GM19468 (cell line): ENCODE results near the gene VWA8.
A peak's percentile ranks its signal among the peaks of the same experiment; 100 is the strongest.

Experiments used
- ATAC-seq: cut with Tn5 transposase; IDR thresholded peaks from one replicate; pipeline ENCODE4 v1.9.1; 2021; ENCODE audit warnings: mild to moderate bottlenecking, moderate library complexity, moderate number of reproducible peaks; ENCODE audit not compliant: unreplicated experiment; ENCODE audit errors: extremely low read depth

VWA8 gene

GRCh38 chr13:41960637-41961465, at the start of gene VWA8:
VWA8 (minus strand) TSS chr13:41961109; CDS start chr13:41961015, 94 bp downstream.
- ATAC-seq: peak; percentile 88

GRCh38 chr13:42009057-42009456, 48.1 kb upstream of the VWA8 start:
- no peak for ATAC-seq

- ATAC-seq: no peak
Observed at GRCh38 chr13:42007844-42008243, 46.9 kb upstream of the VWA8 start.

- no peak for ATAC-seq
Observed at GRCh38 chr13:42002066-42002465, 41.2 kb upstream of the VWA8 start.

GRCh38 chr13:42001580-42001979, 40.7 kb upstream of the VWA8 start:
- no peak for ATAC-seq

DNA sequence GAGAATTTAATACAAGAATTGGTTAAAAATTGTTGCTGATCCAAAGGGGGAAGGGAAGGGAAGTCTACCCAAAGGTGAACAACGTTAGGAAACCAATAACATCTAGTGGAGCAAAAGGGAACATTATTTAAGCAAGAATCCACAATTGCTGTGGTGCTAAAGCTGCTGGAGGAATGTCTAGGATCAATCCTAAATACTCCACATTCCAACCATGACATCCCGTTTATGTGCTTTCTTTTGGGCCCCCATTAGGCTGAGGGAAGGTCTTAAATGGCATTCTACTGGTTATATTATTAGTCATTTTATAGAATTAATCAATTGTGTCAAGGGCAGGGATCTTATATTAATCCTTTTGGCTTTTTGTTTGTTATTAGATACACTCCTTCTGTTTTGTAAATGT, 39.9 kb upstream of the VWA8 start:
- no peak for ATAC-seq

DNA sequence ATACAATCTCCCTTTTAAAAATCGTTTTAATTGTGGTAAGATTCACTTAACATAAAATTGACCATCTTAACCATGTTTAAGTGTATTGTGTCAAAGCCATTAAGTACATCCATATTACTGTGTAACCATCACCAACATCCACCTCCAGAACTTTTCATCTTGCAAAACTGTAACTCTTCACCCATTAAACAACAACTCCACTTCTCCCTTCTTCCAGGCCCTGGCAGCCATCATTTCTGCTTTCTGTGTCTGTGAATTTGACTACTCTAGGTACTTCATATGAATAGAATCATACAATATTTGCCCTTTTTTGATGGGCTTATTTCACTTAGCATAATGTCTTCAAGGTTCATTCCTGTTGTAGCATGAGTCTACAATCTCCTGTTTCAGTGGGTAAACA, 36.5 kb upstream of the VWA8 start:
- ATAC-seq: no peak

GRCh38 chr13:41995946-41996345, 35.0 kb upstream of the VWA8 start:
- ATAC-seq: no peak

DNA sequence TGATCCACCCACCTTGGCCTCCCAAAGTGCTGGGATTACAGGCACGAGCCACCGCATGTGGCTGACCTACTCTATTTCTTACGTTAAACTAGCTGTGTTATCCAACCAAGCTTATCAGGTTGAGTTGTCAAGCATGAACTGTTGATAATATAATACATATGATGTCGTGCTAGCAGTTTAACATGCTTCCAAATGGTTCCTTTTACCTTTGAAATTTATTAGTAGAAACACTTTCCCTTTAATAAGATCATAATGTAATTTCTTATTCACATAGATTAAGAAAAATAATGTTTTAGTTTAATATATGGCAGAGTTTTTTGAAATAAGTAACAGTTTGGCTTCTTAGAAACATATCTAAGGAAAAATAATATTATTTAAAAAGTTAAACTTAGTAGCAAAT, 34.4 kb upstream of the VWA8 start:
- ATAC-seq: no peak

DNA sequence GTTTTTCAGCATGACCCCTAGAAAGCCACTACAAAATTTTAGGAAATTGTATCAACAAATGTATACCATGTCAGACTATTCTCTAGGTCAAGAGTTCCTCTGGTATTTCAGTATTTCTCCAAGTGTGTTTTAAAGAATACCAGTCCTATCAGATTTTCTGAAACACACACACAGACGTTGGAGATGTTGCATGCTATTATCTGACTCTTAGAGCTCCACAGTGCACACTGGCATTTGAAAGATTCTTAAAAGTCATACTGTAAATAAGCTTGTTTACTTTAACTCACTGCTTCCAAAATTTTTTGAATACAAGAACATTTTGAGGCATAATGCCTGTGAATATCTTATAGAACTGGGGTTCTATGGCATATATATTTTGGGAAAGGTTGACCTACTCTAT, 33.8 kb upstream of the VWA8 start:
- no peak for ATAC-seq

DNA sequence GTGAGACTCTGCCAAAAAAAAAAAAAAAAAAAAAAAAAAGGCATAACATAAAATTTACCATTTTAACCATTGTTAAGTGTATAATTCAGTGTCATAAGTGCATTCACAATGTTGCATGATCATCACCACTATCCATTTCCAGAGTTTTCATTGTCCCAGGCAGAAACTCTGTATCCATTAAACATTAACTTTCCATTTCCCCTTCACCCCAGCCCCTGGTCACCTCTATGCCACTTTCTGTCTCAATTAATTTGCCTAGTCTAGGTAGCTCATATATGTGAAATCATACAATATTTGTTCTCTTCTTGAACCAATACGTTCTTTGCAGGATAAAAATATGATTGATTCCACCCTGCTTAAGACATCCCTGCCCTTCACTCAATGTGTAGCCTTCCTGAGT, 31.0 kb upstream of the VWA8 start:
- ATAC-seq: no peak

DNA sequence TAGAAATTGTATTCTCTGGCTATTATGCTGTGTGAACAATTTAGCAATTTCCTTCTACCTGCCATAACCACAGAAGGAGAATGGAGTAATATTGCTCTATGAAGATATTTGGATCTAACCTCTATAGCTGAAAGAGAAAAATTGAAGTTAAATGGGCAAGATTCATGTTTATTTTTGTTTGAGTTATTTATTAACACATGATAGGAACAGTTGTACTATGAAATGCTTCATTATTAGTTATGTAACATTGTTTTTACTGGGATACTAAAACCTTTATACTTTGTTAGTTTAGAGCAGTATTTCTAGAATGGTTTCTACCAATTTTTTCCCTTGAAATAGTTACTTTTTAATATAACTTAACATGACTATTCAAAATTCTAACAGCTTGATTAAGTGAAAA, 27.3 kb upstream of the VWA8 start:
- ATAC-seq: no peak

DNA sequence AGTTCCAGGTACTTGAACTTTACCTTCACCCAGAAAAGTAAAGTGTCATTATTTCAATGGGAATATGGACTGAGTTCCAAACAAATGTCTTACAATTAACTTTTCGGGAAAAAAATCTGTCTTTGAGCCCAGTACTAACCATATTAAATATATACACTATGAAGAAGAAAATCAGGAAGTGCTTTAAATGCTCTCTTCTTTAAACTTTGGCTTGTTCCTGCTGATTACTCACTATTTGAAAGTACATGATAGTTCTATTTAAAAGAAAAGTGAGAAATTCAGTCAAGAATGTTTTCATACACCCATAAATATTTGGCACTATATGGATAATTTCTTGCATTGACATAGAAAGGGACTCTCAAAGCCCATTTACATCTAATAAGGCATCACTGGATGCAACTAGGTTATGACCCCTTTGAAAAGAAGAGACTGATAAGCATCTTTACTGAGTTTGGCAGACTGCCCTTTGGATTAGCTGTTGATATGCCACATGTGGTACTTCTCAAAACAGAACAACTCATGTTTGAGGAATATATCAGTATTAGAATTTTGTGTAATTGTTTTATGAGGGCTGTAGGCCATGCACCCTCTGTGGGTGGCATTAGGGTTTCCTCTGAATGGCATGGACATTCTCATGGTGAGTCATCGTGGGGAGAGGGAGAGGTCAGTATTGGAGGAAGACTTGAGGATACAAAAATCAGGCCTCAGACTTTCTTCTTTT, 25.0 kb upstream of the VWA8 start:
- no peak for ATAC-seq

GRCh38 chr13:41981951-41982715, 21.2 kb upstream of the VWA8 start:
- no peak for ATAC-seq

DNA sequence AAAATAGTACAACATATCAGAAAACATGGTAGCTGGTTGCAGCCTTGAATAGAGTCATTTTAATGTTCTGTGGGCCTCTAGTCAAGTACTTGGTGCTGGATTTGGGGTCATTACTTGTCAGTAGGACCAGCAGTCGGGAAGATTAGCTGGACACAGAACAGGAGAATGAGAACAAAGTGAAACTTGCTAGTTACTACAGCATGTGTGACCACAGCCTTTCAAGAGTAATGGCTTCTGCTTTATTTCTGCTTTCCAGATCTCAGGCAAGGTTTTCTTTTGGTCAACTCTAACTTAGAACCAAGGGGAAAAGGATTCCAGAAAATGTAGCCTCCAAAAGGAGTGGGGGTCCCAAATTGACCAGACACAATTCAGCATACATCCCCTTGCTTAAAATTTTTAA, 17.1 kb upstream of the VWA8 start:
- no peak for ATAC-seq

DNA sequence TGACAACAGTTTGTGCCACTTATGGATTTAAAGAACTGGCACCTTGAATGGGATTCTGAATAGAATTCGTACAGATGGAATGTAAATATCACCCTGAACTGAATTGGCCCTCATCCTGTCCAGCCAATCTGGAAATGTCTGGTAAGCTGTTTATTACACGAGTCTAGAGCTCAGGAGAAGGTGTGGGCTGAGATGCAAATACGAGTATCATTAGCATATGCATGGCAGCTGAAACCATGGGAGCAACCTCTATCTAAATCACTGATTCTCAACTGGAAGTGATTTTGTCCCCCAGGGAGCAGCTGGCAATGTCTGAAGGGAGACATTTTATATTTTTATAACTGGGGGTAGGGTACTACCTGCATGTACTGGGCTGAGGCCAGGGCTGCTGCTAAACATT, 15.6 kb upstream of the VWA8 start:
- no peak for ATAC-seq

GRCh38 chr13:41974262-41974900, 13.5 kb upstream of the VWA8 start:
- ATAC-seq: no peak

GRCh38 chr13:41973247-41973741, 12.4 kb upstream of the VWA8 start:
- no peak for ATAC-seq

GRCh38 chr13:41971848-41972247, 10.9 kb upstream of the VWA8 start:
- no peak for ATAC-seq

GRCh38 chr13:41970918-41971317, 10.0 kb upstream of the VWA8 start:
- ATAC-seq: no peak
